Hippocampal formation (tissue), 2 donors: ENCODE data around the gene CT45A9.
"Not testable (repeated sequence)": the region's sequence is repeated elsewhere in the genome, so short reads cannot be mapped to it uniquely, and the experiment has no call there.

ENCODE experiments used
- DNase-seq, 2 donors: peaks; one replicate each; lab custom pipeline; 2025; lab: John Stamatoyannopoulos, UW

CT45A9 gene

DNA sequence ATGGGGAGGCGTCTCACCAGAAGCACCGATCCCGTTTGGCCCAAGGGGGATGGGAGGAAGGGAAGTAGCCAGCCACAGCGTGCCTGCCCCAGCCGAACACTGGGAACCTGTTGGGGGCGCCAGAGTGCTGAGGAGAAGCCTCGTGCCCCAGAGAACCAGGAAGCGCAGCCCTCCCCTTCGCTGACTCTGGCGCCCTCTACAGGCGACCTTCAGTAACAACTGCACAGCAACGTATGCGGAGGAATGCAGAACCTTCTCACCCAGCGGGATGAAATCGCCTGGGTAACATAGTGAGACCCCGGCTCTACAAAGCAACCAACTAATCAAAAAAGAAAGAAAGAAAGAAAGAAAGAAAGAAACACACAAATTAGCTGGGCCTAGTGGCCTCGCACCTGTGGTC, at the start of gene CT45A9:
Gene CT45A9 (minus strand): TSS at position 101 of the 400 bp plus-strand sequence. CDS start 3,751 bp downstream, outside the sequence.
- not testable (repeated sequence) for DNase-seq

- DNase-seq: not testable (repeated sequence)
Measured at GRCh38 chrX:135920516-135920915, 48.9 kb upstream of the CT45A9 start.

- DNase-seq: no peak
Measured at GRCh38 chrX:135914404-135914803, 42.8 kb upstream of the CT45A9 start.

DNA sequence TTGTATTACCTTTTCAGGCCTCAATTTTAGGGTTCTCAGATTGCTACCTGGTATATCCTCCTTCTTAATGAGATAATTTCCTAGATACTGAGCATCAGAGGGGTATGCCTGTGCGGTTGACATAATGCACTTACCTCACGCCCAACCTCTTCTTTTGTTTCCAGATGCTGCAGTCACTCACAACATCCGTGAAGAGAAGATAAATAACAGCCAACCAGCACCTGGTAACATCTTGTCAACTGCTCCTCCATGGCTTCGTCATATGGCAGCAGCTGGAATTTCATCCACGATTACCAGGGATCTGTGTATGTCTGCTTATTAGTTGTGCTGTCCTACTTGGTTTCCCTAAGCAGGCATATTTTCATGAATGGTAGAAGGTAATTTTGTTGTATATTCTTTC, 38.6 kb upstream of the CT45A9 start:
- DNase-seq: no peak

DNA sequence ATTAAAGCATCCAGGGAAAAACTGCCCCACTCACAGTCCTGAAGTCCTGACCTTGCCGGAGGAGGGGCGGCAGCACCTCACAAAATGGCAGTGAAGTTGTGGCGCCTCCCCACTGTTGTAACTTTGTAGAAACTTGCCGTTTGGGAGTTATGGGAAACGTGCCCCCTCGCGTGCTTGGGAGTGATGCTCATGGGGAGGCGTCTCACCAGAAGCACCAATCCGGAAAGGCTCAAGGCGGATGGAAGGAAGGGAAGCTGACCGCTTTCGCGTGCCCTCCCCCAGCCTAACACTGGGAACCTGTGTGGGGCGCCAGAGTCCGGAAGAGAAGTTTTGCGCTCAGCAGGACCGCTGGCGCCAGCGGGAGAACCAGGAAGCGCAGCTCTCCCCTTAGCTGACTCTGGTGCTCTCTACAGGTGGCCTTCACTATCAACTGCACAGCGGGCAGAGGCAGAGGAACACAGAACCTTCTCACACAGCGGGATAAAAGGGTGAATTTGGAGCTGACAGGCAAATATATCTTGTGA, 21.7 kb upstream of the CT45A9 start, which contains the start of the genes CT45A10 and SAGE1:
Gene CT45A10 (minus strand): TSS at position 151 of the 524 bp plus-strand sequence. CDS start 8,100 bp downstream, outside the sequence.
Gene SAGE1 (plus strand): TSS at position 423 of the 524 bp plus-strand sequence. CDS start 2,527 bp downstream, outside the sequence.
- DNase-seq: no peak

GRCh38 chrX:135892781-135893180, 21.2 kb upstream of the CT45A9 start:
- no peak for DNase-seq

DNA sequence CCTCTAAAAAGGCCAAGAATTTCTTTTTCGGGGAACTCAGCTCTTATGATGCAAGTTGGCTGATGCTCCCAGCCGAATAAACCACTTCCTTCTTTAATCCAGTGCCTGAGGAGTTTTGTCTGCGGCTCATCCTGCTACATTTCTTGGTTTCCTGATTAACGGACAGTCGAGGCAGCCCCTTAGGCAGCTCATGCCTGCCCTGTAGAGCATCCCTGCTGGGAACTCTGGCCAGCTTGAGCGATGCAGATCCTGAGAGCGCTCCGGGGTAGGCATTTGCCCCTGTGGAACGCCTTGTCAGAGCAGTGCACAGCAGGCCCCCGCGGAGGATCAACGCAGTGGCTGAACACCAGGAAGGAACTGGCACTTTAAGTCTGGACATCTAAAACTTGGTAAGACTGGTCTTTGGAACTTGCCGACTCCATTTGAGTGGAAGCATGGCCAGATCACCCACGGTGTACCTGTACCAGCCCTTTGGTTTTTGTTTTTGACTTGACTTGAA, 18.5 kb upstream of the CT45A9 start:
- no peak for DNase-seq

GRCh38 chrX:135888976-135889375, 17.4 kb upstream of the CT45A9 start:
- DNase-seq: not testable (repeated sequence)

GRCh38 chrX:135888230-135888629, 16.6 kb upstream of the CT45A9 start:
- not testable (repeated sequence) for DNase-seq

DNA sequence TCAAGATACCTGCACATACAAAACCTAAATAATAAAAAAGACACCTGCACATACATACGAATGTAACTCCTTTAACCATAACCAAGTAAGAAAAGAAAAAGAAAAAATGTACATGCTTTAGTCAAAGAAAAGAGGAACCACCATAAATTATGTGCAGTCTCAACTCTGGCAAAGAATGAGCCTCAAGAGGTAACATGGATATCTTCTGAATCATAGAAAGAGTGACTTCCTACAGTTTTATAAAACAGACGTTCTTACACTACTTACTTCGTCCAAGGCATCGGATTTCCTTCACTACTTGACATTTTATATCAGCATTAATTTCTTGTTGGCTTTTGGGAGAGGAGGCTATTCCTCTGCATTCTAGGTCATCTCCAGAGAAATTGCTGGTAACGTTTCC, 11.1 kb upstream of the CT45A9 start:
- not testable (repeated sequence) for DNase-seq

DNA sequence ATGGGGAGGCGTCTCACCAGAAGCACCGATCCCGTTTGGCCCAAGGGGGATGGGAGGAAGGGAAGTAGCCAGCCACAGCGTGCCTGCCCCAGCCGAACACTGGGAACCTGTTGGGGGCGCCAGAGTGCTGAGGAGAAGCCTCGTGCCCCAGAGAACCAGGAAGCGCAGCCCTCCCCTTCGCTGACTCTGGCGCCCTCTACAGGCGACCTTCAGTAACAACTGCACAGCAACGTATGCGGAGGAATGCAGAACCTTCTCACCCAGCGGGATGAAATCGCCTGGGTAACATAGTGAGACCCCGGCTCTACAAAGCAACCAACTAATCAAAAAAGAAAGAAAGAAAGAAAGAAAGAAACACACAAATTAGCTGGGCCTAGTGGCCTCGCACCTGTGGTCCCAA, 17.2 kb downstream of the CT45A9 start, which contains the start of gene CT45A8:
Gene CT45A8 (minus strand): TSS at position 101 of the 400 bp plus-strand sequence. CDS start 3,755 bp downstream, outside the sequence.
- DNase-seq: not testable (repeated sequence)

- not testable (repeated sequence) for DNase-seq
Measured at GRCh38 chrX:135837180-135837579, 34.4 kb downstream of the CT45A9 start, which contains the start of gene CT45A7. Gene CT45A7 (minus strand): TSS chrX:135837280. CDS start chrX:135833533, 3,747 bp downstream.

GRCh38 chrX:135819912-135820311, 51.7 kb downstream of the CT45A9 start, which contains the start of gene CT45A2:
Gene CT45A2 (minus strand): TSS chrX:135820012. CDS start chrX:135816265, 3,747 bp downstream.
- DNase-seq: not testable (repeated sequence)
